Measurements from ENCODE around the gene PHF21A.

PHF21A gene

DNA sequence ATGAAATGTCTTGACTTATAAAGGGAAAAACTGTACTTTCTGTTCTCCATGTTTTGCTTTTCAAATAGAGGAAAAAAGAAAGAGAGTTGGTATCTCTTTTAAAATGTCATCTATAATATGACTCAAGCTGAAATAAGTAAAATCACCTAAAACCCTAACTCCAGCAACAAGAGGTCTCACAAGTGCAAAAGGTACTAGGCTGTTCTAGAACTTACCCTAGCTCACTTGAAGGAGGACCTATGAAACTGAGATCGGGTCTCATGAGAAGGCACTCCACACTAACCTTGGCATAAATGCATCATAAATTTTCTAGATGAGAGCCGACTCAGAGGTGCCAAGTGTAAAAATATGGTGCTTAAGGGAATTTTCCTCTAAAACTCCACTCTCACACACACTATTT, 63.8 kb downstream of the PHF21A start:
- no peak overlapping the region for H2AFZ ChIP-seq (ENCODE audit: low read length, unreplicated experiment)
- H3K4me3 ChIP-seq (ENCODE audit: low read depth, low read length), result no peak overlapping the region
- no peaks in the 10 kb centered on the region for H3K27me3 ChIP-seq (ENCODE audit: insufficient read depth, low read length)
- H3K36me3 ChIP-seq (ENCODE audit: insufficient read depth, low read length), result peaks cover under 1% of the 10 kb centered on the region
- no peaks in the 10 kb centered on the region for H3K79me2 ChIP-seq (ENCODE audit: control insufficient read depth, insufficient read depth, low read length, unreplicated experiment)
- peaks cover 13% of the 10 kb centered on the region for H3K4me1 ChIP-seq (ENCODE audit: control insufficient read depth, insufficient read depth, low read length, unreplicated experiment)
- no peak overlapping the region for H3K27ac ChIP-seq (ENCODE audit: low read depth, low read length)

DNA sequence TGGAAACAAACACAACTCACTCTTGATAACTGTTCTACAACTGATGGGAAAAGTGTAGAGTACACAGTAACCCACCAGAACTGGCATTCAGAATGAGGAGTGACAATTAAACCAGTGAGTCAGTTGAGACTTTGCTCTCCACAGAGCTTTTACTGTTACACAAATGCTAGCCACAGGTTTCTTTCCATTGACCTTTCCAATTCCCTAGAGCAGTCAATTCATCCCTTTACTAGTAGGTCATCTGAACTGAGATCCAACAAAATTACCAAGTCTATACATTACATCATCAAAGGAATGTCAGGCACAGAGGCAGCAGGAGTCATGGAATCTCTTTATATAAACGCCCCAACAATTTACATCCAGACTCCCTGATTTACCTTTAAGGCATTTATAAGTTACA, 65.9 kb downstream of the PHF21A start:
- Histone ChIP-seq H3K36me3 (ENCODE audit: insufficient read depth, low read length) (no peaks in the 10 kb centered on the region), H2AFZ (ENCODE audit: low read length, unreplicated experiment) (no peak overlapping the region), H3K27ac (ENCODE audit: low read depth, low read length) (peak overlapping the region; percentile 10; the same call in 1 of the 2 replicates), H3K4me1 (ENCODE audit: control insufficient read depth, insufficient read depth, low read length, unreplicated experiment) (peaks cover 25% of the 10 kb centered on the region), H3K27me3 (ENCODE audit: insufficient read depth, low read length) (no peaks in the 10 kb centered on the region), H3K79me2 (ENCODE audit: control insufficient read depth, insufficient read depth, low read length, unreplicated experiment) (no peaks in the 10 kb centered on the region), H3K4me3 (ENCODE audit: low read depth, low read length) (no peak overlapping the region)

DNA sequence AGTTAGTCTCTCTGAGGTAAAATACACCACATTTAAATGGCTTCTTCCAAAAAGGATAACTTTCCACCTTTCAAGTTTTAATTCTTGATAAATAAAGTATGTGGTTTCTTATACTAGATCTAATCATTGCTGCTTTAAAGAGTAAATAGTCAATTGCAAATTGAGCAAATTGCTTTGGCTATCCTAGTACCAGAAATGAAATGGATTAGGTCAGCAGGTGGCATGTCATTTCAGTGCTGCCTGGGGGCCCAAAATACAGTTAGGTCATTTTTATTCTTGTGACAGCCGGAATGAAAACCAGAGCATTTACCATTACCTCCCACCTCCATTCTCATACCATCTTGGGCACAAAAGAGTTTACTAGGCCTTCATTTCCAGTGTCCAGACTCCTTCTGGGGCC, 70.2 kb downstream of the PHF21A start:
- Histone ChIP-seq H3K36me3 (ENCODE audit: insufficient read depth, low read length) (no peaks in the 10 kb centered on the region), H3K27me3 (ENCODE audit: insufficient read depth, low read length) (no peaks in the 10 kb centered on the region), H3K79me2 (ENCODE audit: control insufficient read depth, insufficient read depth, low read length, unreplicated experiment) (no peaks in the 10 kb centered on the region), H2AFZ (ENCODE audit: low read length, unreplicated experiment) (no peak overlapping the region), H3K27ac (ENCODE audit: low read depth, low read length) (no peak overlapping the region), H3K4me3 (ENCODE audit: low read depth, low read length) (no peak overlapping the region), H3K4me1 (ENCODE audit: control insufficient read depth, insufficient read depth, low read length, unreplicated experiment) (peaks cover 30% of the 10 kb centered on the region)

- H3K4me1 ChIP-seq (ENCODE audit: control insufficient read depth, insufficient read depth, low read length, unreplicated experiment), result peaks cover 28% of the 10 kb centered on the region
- H3K27ac ChIP-seq (ENCODE audit: low read depth, low read length), result 0 out of 2 replicates have a peak overlapping the region, but pooled peaks have one; percentile 7
- no peaks in the 10 kb centered on the region for H3K79me2 ChIP-seq (ENCODE audit: control insufficient read depth, insufficient read depth, low read length, unreplicated experiment)
- H3K36me3 ChIP-seq (ENCODE audit: insufficient read depth, low read length), result no peaks in the 10 kb centered on the region
- H2AFZ ChIP-seq (ENCODE audit: low read length, unreplicated experiment), result no peak overlapping the region
- H3K27me3 ChIP-seq (ENCODE audit: insufficient read depth, low read length), result no peaks in the 10 kb centered on the region
- H3K4me3 ChIP-seq (ENCODE audit: low read depth, low read length), result no peak overlapping the region
Observed at GRCh38 chr11:46050662-46051061, 70.6 kb downstream of the PHF21A start.

DNA sequence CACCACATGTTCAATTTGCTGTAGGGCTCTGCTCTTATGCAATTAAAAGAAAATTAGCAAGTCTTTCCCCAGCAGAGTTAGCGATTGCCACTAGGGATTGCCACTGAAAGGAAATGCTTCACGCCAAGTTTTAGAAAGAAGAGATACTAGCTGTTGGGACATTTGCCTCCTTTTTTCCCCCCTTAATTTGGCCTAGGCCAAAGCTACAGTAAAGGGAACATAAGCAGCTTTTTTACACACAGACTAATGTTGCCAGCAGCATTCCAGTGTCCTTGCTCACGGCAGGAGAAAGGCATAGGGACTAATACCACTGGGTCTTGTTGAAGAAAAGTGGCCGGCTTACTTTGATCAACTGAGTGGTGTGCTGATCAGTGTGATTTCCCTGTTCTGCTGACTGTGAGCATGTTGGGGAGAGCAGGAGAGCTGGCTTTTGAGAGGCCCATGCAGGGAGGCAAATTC, 71.2 kb downstream of the PHF21A start:
- Histone ChIP-seq H3K4me3 (ENCODE audit: low read depth, low read length) (no peak overlapping the region), H3K79me2 (ENCODE audit: control insufficient read depth, insufficient read depth, low read length, unreplicated experiment) (no peaks in the 10 kb centered on the region), H3K27ac (ENCODE audit: low read depth, low read length) (peak overlapping the region; percentile 7; the same call in 1 of the 2 replicates), H3K27me3 (ENCODE audit: insufficient read depth, low read length) (no peaks in the 10 kb centered on the region), H3K4me1 (ENCODE audit: control insufficient read depth, insufficient read depth, low read length, unreplicated experiment) (peaks cover 21% of the 10 kb centered on the region), H3K36me3 (ENCODE audit: insufficient read depth, low read length) (no peaks in the 10 kb centered on the region), H2AFZ (ENCODE audit: low read length, unreplicated experiment) (no peak overlapping the region)

- no peak overlapping the region for H2AFZ ChIP-seq (ENCODE audit: low read length, unreplicated experiment)
- no peaks in the 10 kb centered on the region for H3K27me3 ChIP-seq (ENCODE audit: insufficient read depth, low read length)
- H3K27ac ChIP-seq (ENCODE audit: low read depth, low read length), result 0 out of 2 replicates have a peak overlapping the region, but pooled peaks have one; percentile 7
- peaks cover 18% of the 10 kb centered on the region for H3K4me1 ChIP-seq (ENCODE audit: control insufficient read depth, insufficient read depth, low read length, unreplicated experiment)
- no peaks in the 10 kb centered on the region for H3K36me3 ChIP-seq (ENCODE audit: insufficient read depth, low read length)
- no peak overlapping the region for H3K4me3 ChIP-seq (ENCODE audit: low read depth, low read length)
- H3K79me2 ChIP-seq (ENCODE audit: control insufficient read depth, insufficient read depth, low read length, unreplicated experiment), result no peaks in the 10 kb centered on the region
Observed at GRCh38 chr11:46049325-46049897, 71.8 kb downstream of the PHF21A start.

- Histone ChIP-seq H3K4me1 (ENCODE audit: control insufficient read depth, insufficient read depth, low read length, unreplicated experiment) (peaks cover 18% of the 10 kb centered on the region), H3K36me3 (ENCODE audit: insufficient read depth, low read length) (no peaks in the 10 kb centered on the region), H2AFZ (ENCODE audit: low read length, unreplicated experiment) (no peak overlapping the region), H3K27me3 (ENCODE audit: insufficient read depth, low read length) (no peaks in the 10 kb centered on the region), H3K27ac (ENCODE audit: low read depth, low read length) (no peak overlapping the region), H3K79me2 (ENCODE audit: control insufficient read depth, insufficient read depth, low read length, unreplicated experiment) (no peaks in the 10 kb centered on the region), H3K4me3 (ENCODE audit: low read depth, low read length) (no peak overlapping the region)
Observed at GRCh38 chr11:46048198-46048597, 73.1 kb downstream of the PHF21A start.

GRCh38 chr11:46047520-46047919, 73.7 kb downstream of the PHF21A start:
- Histone ChIP-seq H3K4me1 (ENCODE audit: control insufficient read depth, insufficient read depth, low read length, unreplicated experiment) (peaks cover 18% of the 10 kb centered on the region), H3K36me3 (ENCODE audit: insufficient read depth, low read length) (peaks cover under 1% of the 10 kb centered on the region; the same call in 1 of the 2 replicates), H3K27ac (ENCODE audit: low read depth, low read length) (no peak overlapping the region), H3K4me3 (ENCODE audit: low read depth, low read length) (no peak overlapping the region), H3K79me2 (ENCODE audit: control insufficient read depth, insufficient read depth, low read length, unreplicated experiment) (no peaks in the 10 kb centered on the region), H2AFZ (ENCODE audit: low read length, unreplicated experiment) (no peak overlapping the region), H3K27me3 (ENCODE audit: insufficient read depth, low read length) (no peaks in the 10 kb centered on the region)

DNA sequence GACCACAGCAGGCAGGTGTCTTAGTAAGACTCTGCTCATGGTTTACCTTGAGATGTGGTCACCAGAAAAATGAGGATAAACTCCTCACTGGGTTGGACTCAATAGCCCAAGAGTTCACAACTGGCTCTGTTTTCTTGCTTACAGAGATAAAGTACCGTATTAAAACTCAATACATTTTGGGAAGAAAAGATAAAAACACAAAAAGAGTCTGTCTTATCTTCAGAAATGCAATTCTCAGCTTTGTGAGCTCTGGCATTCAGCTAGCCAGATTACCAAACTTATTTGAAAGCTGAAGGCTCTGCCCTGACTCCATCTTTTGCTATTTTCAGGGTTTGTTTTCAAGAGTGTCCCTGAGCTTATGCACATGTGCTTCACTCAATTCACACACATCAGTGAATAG, 75.4 kb downstream of the PHF21A start:
- Histone ChIP-seq H3K4me3 (ENCODE audit: low read depth, low read length) (no peak overlapping the region), H3K79me2 (ENCODE audit: control insufficient read depth, insufficient read depth, low read length, unreplicated experiment) (no peaks in the 10 kb centered on the region), H2AFZ (ENCODE audit: low read length, unreplicated experiment) (no peak overlapping the region)

DNA sequence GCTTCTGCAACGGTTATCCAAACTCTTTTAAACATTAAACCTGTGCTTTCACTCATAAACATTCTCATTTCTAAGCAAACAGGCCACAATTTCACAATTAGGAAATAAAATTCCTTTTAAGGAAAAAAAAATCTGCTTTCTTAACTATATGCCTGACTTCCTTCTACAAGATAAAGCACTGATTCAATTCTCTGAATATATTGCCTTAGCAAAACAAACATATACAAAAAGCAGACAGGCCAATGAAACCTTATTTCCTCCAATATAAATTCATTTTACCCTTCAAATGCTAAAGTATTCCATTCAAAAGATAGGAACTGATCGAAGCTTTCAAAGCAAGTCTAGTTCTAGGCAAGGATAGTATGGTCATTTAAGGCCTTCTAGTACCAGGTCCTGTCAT, 76.7 kb downstream of the PHF21A start:
- no peak overlapping the region for H3K4me3 ChIP-seq (ENCODE audit: low read depth, low read length)
- no peak overlapping the region for H3K27ac ChIP-seq (ENCODE audit: low read depth, low read length)
- peaks cover 4% of the 10 kb centered on the region; the same call in 1 of the 2 replicates for H3K36me3 ChIP-seq (ENCODE audit: insufficient read depth, low read length)
- peaks cover 8% of the 10 kb centered on the region for H3K4me1 ChIP-seq (ENCODE audit: control insufficient read depth, insufficient read depth, low read length, unreplicated experiment)
- H2AFZ ChIP-seq (ENCODE audit: low read length, unreplicated experiment), result no peak overlapping the region
- H3K27me3 ChIP-seq (ENCODE audit: insufficient read depth, low read length), result no peaks in the 10 kb centered on the region
- H3K79me2 ChIP-seq (ENCODE audit: control insufficient read depth, insufficient read depth, low read length, unreplicated experiment), result no peaks in the 10 kb centered on the region

More for the DNA sequence above, 75.4 kb downstream of the PHF21A start:
- H3K4me1 ChIP-seq (ENCODE audit: control insufficient read depth, insufficient read depth, low read length, unreplicated experiment), result peaks cover 10% of the 10 kb centered on the region
- H3K27ac ChIP-seq (ENCODE audit: low read depth, low read length), result no peak overlapping the region
- peaks cover 4% of the 10 kb centered on the region; the same call in 1 of the 2 replicates for H3K36me3 ChIP-seq (ENCODE audit: insufficient read depth, low read length)
- H3K27me3 ChIP-seq (ENCODE audit: insufficient read depth, low read length), result no peaks in the 10 kb centered on the region

- H3K4me3 ChIP-seq (ENCODE audit: low read depth, low read length), result no peak overlapping the region
- no peaks in the 10 kb centered on the region for H3K79me2 ChIP-seq (ENCODE audit: control insufficient read depth, insufficient read depth, low read length, unreplicated experiment)
- no peak overlapping the region for H2AFZ ChIP-seq (ENCODE audit: low read length, unreplicated experiment)
- H3K27me3 ChIP-seq (ENCODE audit: insufficient read depth, low read length), result no peaks in the 10 kb centered on the region
- H3K36me3 ChIP-seq (ENCODE audit: insufficient read depth, low read length), result peaks cover 4% of the 10 kb centered on the region; the same call in 1 of the 2 replicates
- H3K4me1 ChIP-seq (ENCODE audit: control insufficient read depth, insufficient read depth, low read length, unreplicated experiment), result peaks cover 12% of the 10 kb centered on the region
- H3K27ac ChIP-seq (ENCODE audit: low read depth, low read length), result no peak overlapping the region
Observed at GRCh38 chr11:46039990-46040389, 81.3 kb downstream of the PHF21A start.

All from ACC112 (cell line).